ENCODE measurements around the gene NUP93.
"Not testable (repeated sequence)": the region's sequence is repeated elsewhere in the genome, so short reads cannot be mapped to it uniquely, and the experiment has no call there.

NUP93 gene

GRCh38 chr16:56779906-56780305, 50.0 kb downstream of the NUP93 start:
- DNase-seq (ENCODE audit: low spot score) = no peak

GRCh38 chr16:56780646-56781045, 50.7 kb downstream of the NUP93 start:
- DNase-seq (ENCODE audit: low spot score) = no peak

GRCh38 chr16:56781528-56781961, 51.6 kb downstream of the NUP93 start:
- no peak for DNase-seq (ENCODE audit: low spot score)

DNA sequence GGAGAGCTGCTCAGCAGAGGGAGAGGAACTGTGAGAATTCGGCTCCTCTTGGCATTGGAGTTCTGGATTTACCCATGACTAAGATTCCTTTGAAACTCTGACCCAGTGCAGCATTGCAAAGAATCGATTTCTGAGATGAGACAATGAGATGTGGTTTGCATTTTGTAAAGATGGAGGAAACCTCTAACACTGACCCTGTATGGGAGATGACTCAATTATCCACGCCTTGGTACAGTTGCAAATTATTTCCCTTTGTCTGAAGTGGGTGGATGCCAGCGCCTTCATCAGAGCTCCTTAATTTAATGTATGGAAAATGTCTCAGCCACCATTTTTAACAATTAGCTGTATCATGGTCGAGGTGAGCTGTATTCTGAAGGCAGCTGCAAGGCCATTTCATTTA, 53.4 kb downstream of the NUP93 start:
- DNase-seq (ENCODE audit: low spot score) = no peak

DNA sequence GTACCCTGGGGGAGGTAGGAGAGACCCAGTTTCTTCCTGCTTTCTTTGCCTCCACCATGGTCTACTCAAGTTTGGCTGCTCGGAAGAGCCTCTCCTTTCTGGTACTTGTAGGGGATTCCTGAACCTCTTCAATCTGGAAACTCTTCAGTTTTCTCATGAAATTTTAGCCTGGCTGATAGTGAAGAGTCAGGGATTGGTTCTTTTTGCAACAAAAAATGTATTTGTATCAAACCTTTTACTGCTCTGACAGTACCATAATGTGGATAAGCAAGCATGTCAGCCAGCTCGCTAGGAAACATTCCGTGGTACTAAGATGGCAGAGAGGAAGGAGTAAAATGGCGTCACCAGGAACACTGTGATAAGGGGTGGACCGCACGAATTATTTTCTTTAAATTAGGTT, 55.4 kb downstream of the NUP93 start:
- no peak for DNase-seq (ENCODE audit: low spot score)

DNA sequence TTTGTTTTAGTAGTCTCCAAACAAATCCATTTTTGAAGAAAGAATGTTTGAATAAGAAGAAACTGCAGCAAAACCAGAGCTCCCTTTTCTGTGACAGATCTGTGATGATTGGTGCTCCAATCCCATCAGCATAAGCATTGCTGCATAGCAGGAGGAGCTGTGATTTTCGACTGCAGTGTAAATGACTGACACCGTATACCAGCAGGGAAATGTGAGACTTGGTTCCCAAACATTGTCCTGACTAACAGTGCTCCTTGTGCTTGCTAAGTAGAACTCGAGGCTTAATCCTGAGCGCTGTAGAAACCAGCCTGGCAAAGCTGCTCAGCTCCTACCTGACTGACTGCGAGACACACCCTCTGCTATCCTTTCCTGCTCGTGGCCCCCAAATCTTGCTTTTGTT, 57.2 kb downstream of the NUP93 start:
- DNase-seq (ENCODE audit: low spot score) = peak; percentile 41

DNA sequence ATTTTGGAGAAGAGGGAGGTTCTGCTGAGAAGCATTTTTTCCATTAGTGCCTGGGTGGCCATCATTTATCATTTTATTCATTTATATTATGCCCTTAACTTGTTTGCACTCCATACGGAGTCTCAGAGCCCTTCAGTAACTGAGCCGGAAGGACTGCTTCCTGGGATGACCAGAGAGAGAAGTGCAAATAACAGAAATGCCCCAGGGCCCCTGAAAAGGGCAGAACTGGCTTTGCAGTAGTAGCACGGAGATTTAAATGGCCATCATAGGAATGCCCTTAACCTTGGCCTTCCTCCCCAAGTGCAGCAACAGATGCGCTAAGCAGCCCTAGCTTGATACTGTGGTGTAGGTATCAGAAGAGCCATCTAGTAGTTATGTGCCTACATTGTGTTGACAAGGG, 58.5 kb downstream of the NUP93 start:
- no peak for DNase-seq (ENCODE audit: low spot score)

DNA sequence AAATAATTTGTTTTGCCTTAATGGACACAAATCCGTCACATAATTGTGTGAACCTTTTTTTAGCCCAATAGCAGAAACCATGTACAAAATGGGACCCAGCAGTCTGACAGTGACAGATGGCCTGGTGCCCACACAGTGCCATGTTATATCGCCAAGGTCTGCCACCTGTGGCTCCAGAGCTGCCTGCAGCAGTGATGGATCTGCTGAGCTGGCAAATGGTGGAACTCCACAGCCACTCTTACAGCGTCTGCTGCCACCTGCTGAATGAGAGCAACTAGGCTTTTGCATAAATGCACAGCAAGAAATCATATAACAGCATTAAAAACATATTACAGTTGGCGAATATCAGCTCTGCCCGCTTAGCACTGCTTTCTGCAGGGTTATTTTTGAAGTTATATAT, 59.4 kb downstream of the NUP93 start:
- DNase-seq (ENCODE audit: low spot score) = peak; percentile 77

GRCh38 chr16:56792967-56793366, 63.0 kb downstream of the NUP93 start:
- DNase-seq (ENCODE audit: low spot score) = no peak

DNA sequence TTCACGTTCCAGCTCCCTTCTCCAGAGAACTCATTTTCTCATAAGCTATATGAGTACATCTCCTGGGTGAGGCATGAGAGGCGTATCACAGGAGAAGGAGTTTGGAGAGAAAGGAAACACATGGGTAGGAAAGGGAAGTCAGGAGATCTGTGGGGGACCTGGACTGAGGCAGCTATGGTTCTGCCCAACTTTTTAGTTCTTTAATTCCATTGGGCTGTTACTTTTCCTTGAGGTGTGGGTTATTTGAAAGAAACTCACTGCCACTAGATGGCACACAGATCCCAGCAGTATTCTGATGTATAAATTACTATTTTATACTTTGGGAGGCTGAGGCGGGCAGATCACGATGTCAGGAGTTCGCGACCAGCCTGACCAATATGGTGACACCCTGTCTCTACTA, 63.6 kb downstream of the NUP93 start:
- DNase-seq (ENCODE audit: low spot score) = no peak

GRCh38 chr16:56795011-56795410, 65.1 kb downstream of the NUP93 start:
- DNase-seq (ENCODE audit: low spot score) = no peak

- DNase-seq (ENCODE audit: low spot score) = not testable (repeated sequence)
Observed at GRCh38 chr16:56797038-56797437, 67.1 kb downstream of the NUP93 start.

DNA sequence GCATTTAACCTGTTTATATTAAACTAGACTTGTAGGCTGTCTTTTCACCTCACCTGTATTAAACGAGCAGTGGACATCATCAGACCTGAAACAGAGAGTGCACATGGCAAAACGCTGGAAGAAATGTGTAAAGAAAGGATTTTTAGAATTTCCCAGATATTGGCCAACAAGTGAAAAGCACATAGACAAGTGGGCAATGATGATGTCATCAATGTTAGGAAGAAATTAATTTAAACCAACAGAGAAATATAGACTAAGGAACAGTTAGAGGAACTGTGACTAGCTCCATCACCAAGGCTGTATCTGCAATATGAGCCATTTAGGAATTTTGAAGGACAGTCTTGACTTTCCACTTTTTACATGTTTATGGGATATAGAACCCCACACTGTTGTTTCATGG, 67.9 kb downstream of the NUP93 start:
- no peak for DNase-seq (ENCODE audit: low spot score)

DNA sequence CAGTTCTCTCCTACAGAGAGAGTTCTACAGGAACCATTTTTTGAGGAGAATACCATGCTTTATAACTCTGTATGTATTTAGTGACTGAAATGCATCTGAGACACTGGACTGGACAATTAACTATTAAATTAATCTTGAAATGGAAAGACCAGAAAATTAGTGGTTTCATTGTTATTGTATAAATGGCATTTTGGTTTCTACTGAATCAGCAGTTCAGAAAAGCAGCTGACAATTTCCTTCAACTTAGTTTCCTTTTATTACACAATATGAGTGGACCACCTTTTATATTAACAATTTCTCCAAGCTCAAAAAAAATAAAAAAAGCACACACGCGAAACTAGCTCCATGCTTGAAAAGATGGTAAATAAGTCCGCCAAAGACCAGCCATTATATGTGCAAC, 69.0 kb downstream of the NUP93 start:
- DNase-seq (ENCODE audit: low spot score) = no peak

DNA sequence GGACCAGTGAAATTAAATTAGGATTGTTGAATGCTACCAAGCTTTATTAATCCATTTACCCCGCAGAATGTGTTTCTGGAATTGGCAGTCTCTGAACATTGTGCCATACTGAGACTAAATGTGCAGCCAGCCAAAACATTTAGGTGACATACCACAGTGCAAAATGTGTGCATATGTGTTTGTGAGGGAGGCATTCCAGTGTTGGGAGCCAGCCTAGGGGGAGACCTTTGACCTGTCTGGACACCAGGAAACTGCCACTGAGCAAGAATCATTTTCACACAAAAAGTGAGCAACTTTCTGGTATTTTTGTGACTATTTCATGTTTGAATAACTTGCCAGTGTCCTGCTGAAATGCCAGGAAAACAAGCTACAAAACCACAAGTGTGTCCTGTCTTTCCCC, 70.4 kb downstream of the NUP93 start:
- peak; percentile 40 for DNase-seq (ENCODE audit: low spot score)

- no peak for DNase-seq (ENCODE audit: low spot score)
Observed at GRCh38 chr16:56801762-56802161, 71.8 kb downstream of the NUP93 start.

DNA sequence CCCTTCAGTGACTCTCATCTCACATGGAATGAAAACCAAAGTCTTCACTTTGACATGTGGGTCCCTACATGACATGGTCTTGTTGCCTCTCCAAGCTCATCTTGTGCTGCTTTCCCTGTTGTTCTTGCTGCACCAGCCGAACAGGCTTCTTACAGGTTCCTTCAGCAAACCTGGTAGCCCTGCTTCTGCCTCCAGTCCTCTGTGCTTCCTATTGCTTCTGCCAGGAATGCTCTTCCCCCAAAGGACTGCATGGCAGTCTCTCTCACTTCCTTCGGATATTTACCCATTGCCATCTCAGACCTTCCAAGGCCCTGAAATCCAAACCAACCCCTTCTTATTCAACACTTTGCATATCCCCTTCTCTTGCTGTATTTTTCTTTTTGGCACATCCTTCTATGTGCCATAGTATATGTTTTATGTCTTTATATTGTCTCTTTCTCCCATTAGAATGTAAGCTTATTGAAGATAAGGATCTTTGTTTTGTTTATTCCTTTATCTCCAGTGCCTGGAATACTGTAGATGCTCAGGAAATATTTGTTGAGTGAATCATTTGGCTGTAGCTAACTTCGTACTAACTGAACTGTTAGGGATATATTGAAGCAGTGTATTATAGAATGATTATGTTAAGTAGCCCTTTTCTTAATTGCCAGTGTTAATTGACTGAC, 77.2 kb downstream of the NUP93 start:
- DNase-seq (ENCODE audit: low spot score) = no peak

GRCh38 chr16:56807676-56808067, 77.7 kb downstream of the NUP93 start:
- not testable (repeated sequence) for DNase-seq (ENCODE audit: low spot score)

GRCh38 chr16:56810954-56811353, 81.0 kb downstream of the NUP93 start:
- no peak for DNase-seq (ENCODE audit: low spot score)

DNA sequence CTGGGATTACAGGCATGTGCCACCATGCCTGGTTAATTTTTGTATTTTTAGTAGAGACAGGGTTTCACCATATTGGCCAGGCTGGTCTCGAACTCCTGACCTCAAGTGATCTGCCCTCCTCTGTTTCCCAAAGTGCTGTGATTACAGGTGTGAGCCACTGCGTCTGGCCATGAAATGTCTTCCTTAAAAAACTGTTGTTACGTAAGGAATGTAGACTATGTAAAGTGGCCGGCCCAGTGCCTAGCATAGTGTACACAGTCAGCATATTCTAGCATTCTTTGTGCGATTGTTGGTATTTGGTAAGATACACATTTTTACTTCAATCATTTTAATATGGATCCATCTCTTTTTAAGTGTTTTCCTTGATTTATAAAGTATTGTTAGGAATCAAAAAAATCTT, 81.7 kb downstream of the NUP93 start:
- DNase-seq (ENCODE audit: low spot score) = not testable (repeated sequence)

DNA sequence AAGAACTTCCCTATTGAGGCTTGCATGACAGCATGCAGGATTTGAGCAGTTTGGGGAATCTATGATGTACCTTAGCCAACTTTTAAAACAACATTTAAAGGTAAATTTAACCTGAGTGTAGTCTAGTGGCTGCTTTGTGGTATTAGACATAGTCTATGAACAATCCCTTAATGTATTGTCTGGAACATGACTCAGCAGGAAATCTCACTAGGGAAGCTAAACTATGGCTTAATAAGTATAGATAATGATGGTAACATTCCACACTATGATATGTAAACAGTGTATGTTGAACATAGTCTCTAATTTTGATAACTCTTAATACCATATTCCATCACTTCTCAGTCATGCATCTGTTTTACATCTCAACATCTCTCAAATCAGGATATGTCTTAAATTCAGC, 83.0 kb downstream of the NUP93 start:
- DNase-seq (ENCODE audit: low spot score) = no peak

- no peak for DNase-seq (ENCODE audit: low spot score)
Observed at GRCh38 chr16:56814537-56815432, 84.9 kb downstream of the NUP93 start.

DNA sequence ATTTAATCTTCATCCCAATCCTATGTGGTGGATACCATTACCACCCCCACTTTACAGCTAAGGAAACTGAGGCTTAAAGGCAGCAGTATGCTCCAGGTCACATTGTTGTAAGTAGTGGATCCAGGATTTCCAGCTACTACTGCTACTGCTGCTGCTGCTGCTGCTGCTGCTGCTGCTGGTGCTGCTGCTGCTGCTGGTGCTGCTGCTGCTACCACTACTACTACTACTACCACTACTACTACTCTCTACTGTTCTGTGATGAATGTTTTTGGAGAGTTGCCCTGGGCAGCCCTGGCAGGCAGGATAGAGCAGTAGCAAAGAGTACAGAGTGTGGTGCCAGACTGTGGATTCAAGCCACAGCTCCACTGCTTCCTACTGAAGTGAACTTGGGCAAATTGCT, 85.8 kb downstream of the NUP93 start:
- DNase-seq (ENCODE audit: low spot score) = peak; percentile 66

- DNase-seq (ENCODE audit: low spot score) = no peak
Observed at GRCh38 chr16:56817056-56817455, 87.1 kb downstream of the NUP93 start.

Data from Ammon's horn (tissue), 1 donor.